Body of pancreas (tissue), 4 donors: ENCODE results near the gene VSTM2A. TPM values are rescaled to one million over a fixed set of nuclear protein-coding genes. Genes with fewer than 3 reads are reported as not detected.
A peak's percentile ranks its signal among the peaks of the same experiment; 100 is the strongest.

ENCODE experiments used
- ATAC-seq: fragments of 150-250 bp; one replicate; pipeline ENCODE4 v1.9.1; 2016
- DNase-seq, 4 donors: peaks; one replicate each; pipeline ENCODE4 v3.0.0-alpha.2; 2019
- H3K27ac ChIP-seq, 4 donors: fragments of 200-600 bp; sonication (generic); 1 replicate in 3 of 4; 2 replicates in 1 of 4; pipeline versions ENCODE4 v1.5.1 to v1.6.1; 2016 to 2019; ENCODE audit warnings: mild to moderate bottlenecking in 1 of 4, mixed read lengths in 1 of 4, moderate library complexity in 1 of 4
- H3K27me3 ChIP-seq, 2 donors: fragments of 200-600 bp; sonication (generic); one replicate each; pipeline ENCODE4 v1.6.0; 2016; ENCODE audit warnings: mild to moderate bottlenecking in 1 of 2
- H3K36me3 ChIP-seq, 2 donors: fragments of 200-600 bp; sonication (generic); replicated peaks in 1 of 2; 2 replicates each; pipeline ENCODE4 v1.5.1; 2016; ENCODE audit warnings: low read depth in 2 of 2; ENCODE audit not compliant: insufficient read depth in 1 of 2
- H3K4me1 ChIP-seq: fragments of 200-600 bp; sonication (generic); one replicate; pipeline ENCODE4 v1.6.0; 2016
- H3K4me3 ChIP-seq, 2 donors: fragments of 200-600 bp; sonication (generic); 1 replicate in 1 of 2; 2 replicates in 1 of 2; pipeline ENCODE4 v1.5.1; 2016 to 2019
- H3K9me3 ChIP-seq, 3 donors: fragments of 200-600 bp; sonication (generic); 1 replicate in 2 of 3; 2 replicates in 1 of 3; pipeline ENCODE4 v1.5.1; 2016
- CTCF ChIP-seq, 7 experiments: fragments of 450-650 bp in 4 of 7; fragments of 200-600 bp in 3 of 7; sonication (generic) in 3 of 7; IDR thresholded peaks; one replicate each; pipeline ENCODE4 v1.5.1; 2016 to 2019; ENCODE audit warnings: antibody characterized with exemption in 7 of 7
- POLR2A ChIP-seq, 3 donors: fragments of 450-650 bp; IDR thresholded peaks; one replicate each; pipeline ENCODE4 v1.6.1; 2016; ENCODE audit warnings: antibody characterized with exemption in 3 of 3, mild to moderate bottlenecking in 2 of 3
- WGBS, 2 donors: methylation state at CpG; one replicate each; pipeline ENCODE4 v1.1.5; 2017; 5-methylcytosine and 5-hydroxymethylcytosine counted together
- intact Hi-C: fragments of 100-400 bp; cut with DNase I; formaldehyde crosslinking; loops from one replicate; pipeline ENCODE4 v1.15.1; 2023
- total RNA-seq, 2 donors: library from RNA; depleted of rRNA; stranded (reverse); fragments of >200 nt; gene quantifications; one replicate each; pipeline ENCODE4 v1.1.0, GENCODE V29; 2016

The VSTM2A gene
- total RNA-seq, 2 donors from 2014 or later: 0.26 TPM; not detected in 1

- no peaks in the 10 kb centered on the region for H3K36me3 ChIP-seq
- H3K27ac ChIP-seq: no peak overlapping the region
- H3K4me1 ChIP-seq: peaks cover 15% of the 10 kb centered on the region
- H3K27me3 ChIP-seq: no peaks in the 10 kb centered on the region
- intact Hi-C loops: no loop called here
- 37 to 38% methylated on average over 2 of the region's 2 CpGs for whole genome bisulfite sequencing, 2 donors
- no peak overlapping the region for H3K4me3 ChIP-seq
- DNase-seq (no peak), ATAC-seq (no peak)
- TF ChIP-seq POLR2A (IDR thresholded peaks at IDR 0.05) (no peak), CTCF (IDR thresholded peaks at IDR 0.05) (no peak)
- no peaks in the 10 kb centered on the region for H3K9me3 ChIP-seq
Measured at GRCh38 chr7:54560723-54561122, 18.5 kb downstream of the VSTM2A start.

GRCh38 chr7:54563329-54563916 lies 21.2 kb downstream of the VSTM2A start:
- TF ChIP-seq CTCF (IDR thresholded peaks at IDR 0.05) (no peak), POLR2A (IDR thresholded peaks at IDR 0.05) (no peak)
- peak in 1 of 4 donors; percentile 13 for DNase-seq
- Histone ChIP-seq H3K27ac (no peak overlapping the region), H3K36me3 (no peaks in the 10 kb centered on the region), H3K9me3 (no peaks in the 10 kb centered on the region), H3K4me3 (no peak overlapping the region), H3K4me1 (peaks cover 15% of the 10 kb centered on the region), H3K27me3 (no peaks in the 10 kb centered on the region)
- intact Hi-C loops: no loop called here
- 30 to 32% methylated on average over 5 of the region's 5 CpGs for WGBS, 2 donors
- peak; percentile 53 for ATAC-seq

GRCh38 chr7:54565432-54565831 lies 23.3 kb downstream of the VSTM2A start:
- H3K27ac ChIP-seq: no peak overlapping the region
- no peaks in the 10 kb centered on the region for H3K27me3 ChIP-seq
- H3K9me3 ChIP-seq: no peaks in the 10 kb centered on the region
- H3K4me1 ChIP-seq: peaks cover 15% of the 10 kb centered on the region
- DNase-seq: no peak
- intact Hi-C loops: no loop called here
- TF ChIP-seq POLR2A (IDR thresholded peaks at IDR 0.05): no peak
- no peak for TF ChIP-seq CTCF (IDR thresholded peaks at IDR 0.05)
- H3K4me3 ChIP-seq: no peak overlapping the region
- 70 to 91% methylated on average over 7 of the region's 7 CpGs for WGBS, 2 donors
- no peak for ATAC-seq
- H3K36me3 ChIP-seq: no peaks in the 10 kb centered on the region

- Histone ChIP-seq H3K36me3 (no peaks in the 10 kb centered on the region), H3K27me3 (no peaks in the 10 kb centered on the region), H3K27ac (no peak overlapping the region), H3K4me3 (no peak overlapping the region), H3K4me1 (no peaks in the 10 kb centered on the region), H3K9me3 (no peaks in the 10 kb centered on the region)
- ATAC-seq: no peak
- TF ChIP-seq CTCF (IDR thresholded peaks at IDR 0.05) (no peak), POLR2A (IDR thresholded peaks at IDR 0.05) (no peak)
- intact Hi-C loops: no loop called here
- no peak for DNase-seq
- WGBS, 2 donors: 56 to 58% methylated on average over 2 of the region's 2 CpGs
Measured at GRCh38 chr7:54581511-54581910, 39.3 kb downstream of the VSTM2A start.
